CD4-positive, alpha-beta T cell (primary cell): ENCODE results near the gene SEL1L. TPM values are rescaled to one million over a fixed set of nuclear protein-coding genes. Genes with fewer than 3 reads are reported as not detected.

ENCODE experiments used
- ATAC-seq: fragments of 200-7000 bp; cut with Tn5 transposase; one replicate; pipeline ENCODE4 v1.10.0; 2022; ENCODE audit warnings: mild to moderate bottlenecking; ENCODE audit not compliant: poor library complexity
- CTCF ChIA-PET: fragments of 350-600 bp; sonication (Branson Sonifier 250); formaldehyde crosslinking; loops from one replicate; lab custom pipeline; 2021; ENCODE audit warnings: antibody characterized with exemption, inconsistent platforms; lab: Charles Lee
- POLR2A ChIA-PET: fragments of 350-600 bp; sonication (Branson Sonifier 250); formaldehyde crosslinking; loops from one replicate; lab custom pipeline; 2021; ENCODE audit warnings: antibody characterized with exemption, inconsistent platforms; lab: Charles Lee
- DNase-seq, 14 experiments: peaks; one replicate each; pipeline ENCODE4 v3.0.0-alpha.2; 2013 to 2020; ENCODE audit warnings: mixed read lengths in 2 of 14
- H3K27ac ChIP-seq, 2 donors: one replicate each; pipeline versions ENCODE4 v1.5.1 to v1.7.0; 2013; ENCODE audit warnings: low read length in 2 of 2, low read depth in 1 of 2, mild to moderate bottlenecking in 1 of 2
- H3K27me3 ChIP-seq, 2 experiments: 1 replicate in 1 of 2; 2 replicates in 1 of 2; pipeline versions ENCODE4 v1.6.1 to v1.7.0; 2013; ENCODE audit warnings: low read length in 2 of 2, control low read depth in 1 of 2, mild to moderate bottlenecking in 1 of 2, moderate library complexity in 1 of 2; ENCODE audit not compliant: insufficient read depth in 2 of 2, control insufficient read depth in 1 of 2
- H3K36me3 ChIP-seq: one replicate; pipeline ENCODE4 v1.6.1; 2013; ENCODE audit warnings: low read length, control low read depth; ENCODE audit not compliant: insufficient read depth
- H3K4me1 ChIP-seq: one replicate; pipeline ENCODE4 v1.6.1; 2013; ENCODE audit warnings: low read length, control low read depth; ENCODE audit not compliant: insufficient read depth
- H3K4me3 ChIP-seq: one replicate; pipeline ENCODE4 v1.5.1; 2013; ENCODE audit warnings: mild to moderate bottlenecking, low read length, moderate library complexity
- H3K9me3 ChIP-seq, 2 experiments: 1 replicate in 1 of 2; 2 replicates in 1 of 2; pipeline versions ENCODE4 v1.6.1 to v1.7.0; 2013; ENCODE audit warnings: low read length in 2 of 2, mild to moderate bottlenecking in 2 of 2, control low read depth in 1 of 2, moderate library complexity in 1 of 2; ENCODE audit not compliant: control insufficient read depth in 1 of 2, insufficient read depth in 1 of 2
- H3K27ac Mint-ChIP-seq: one replicate; pipeline ENCODE4 v1.8.0; 2020; ENCODE audit warnings: mixed read lengths
- H3K27me3 Mint-ChIP-seq: one replicate; pipeline ENCODE4 v1.8.0; 2021; ENCODE audit warnings: mixed read lengths
- H3K36me3 Mint-ChIP-seq: one replicate; pipeline ENCODE4 v1.8.0; 2021; ENCODE audit warnings: low read depth, mixed read lengths
- H3K4me1 Mint-ChIP-seq: one replicate; pipeline ENCODE4 v1.8.0; 2021; ENCODE audit warnings: low read depth, mixed read lengths
- H3K4me3 Mint-ChIP-seq: one replicate; pipeline ENCODE4 v1.8.0; 2020; ENCODE audit warnings: mild to moderate bottlenecking, mixed read lengths
- H3K9me3 Mint-ChIP-seq: one replicate; pipeline ENCODE4 v1.8.0; 2020; ENCODE audit warnings: mixed read lengths
- intact Hi-C, 2 experiments: fragments of 100-400 bp; cut with DNase I in 1 of 2; cut with micrococcal nuclease in 1 of 2; formaldehyde crosslinking; loops; one replicate each; pipeline versions ENCODE4 v1.15.1 to v1.9.0; 2023 to 2025; cut with DNase I, micrococcal nuclease
- total RNA-seq, 174 experiments: library from RNA in 2 of 174; stranded (reverse) in 2 of 174; gene quantifications; one replicate each; pipeline ENCODE4 v1.2.3 and lab custom pipeline; 2021 to 2026
- TF ChIP-seq, protein P1 (sequence below): fragments of 200-600 bp; IDR thresholded peaks from one replicate; pipeline ENCODE4 v1.8.0; 2022; ENCODE audit warnings: antibody characterized with exemption, mild to moderate bottlenecking

The SEL1L gene
- total RNA-seq, 2 experiments from 2014 or later = 40.6 to 46.4 TPM

DNA sequence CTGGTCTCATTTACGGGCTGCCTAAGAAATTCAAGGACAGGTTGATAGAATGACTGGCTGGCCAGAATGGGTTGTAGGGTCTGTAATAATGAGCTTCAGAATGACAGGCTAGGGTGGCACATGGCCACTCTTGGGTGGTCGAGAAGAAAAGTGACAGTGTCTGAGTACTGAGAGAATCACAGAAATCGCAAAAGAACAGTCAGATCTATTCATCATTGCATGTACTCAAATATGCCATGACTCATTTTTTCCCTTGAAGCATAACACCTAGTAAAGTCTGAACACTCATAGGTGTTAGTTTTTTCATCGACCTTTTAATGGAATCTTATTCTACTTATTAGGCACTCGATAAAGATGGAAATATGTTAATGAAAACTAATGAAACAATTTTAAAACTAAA lies 37.8 kb upstream of the SEL1L start:
- H3K27me3 Mint-ChIP-seq = peaks cover 19% of the 10 kb centered on the region
- Histone ChIP-seq H3K27me3 (peaks cover 0 to 7% of the 10 kb centered on the region in 2 experiments), H3K4me3 (no peak overlapping the region), H3K36me3 (no peaks in the 10 kb centered on the region), H3K27ac (no peak overlapping the region), H3K4me1 (no peaks in the 10 kb centered on the region), H3K9me3 (no peaks in the 10 kb centered on the region)
- H3K9me3 Mint-ChIP-seq = no peaks in the 10 kb centered on the region
- no peaks in the 10 kb centered on the region for H3K4me1 Mint-ChIP-seq
- CTCF ChIA-PET = no interaction called here
- H3K4me3 Mint-ChIP-seq = no peak overlapping the region
- no peaks in the 10 kb centered on the region for H3K36me3 Mint-ChIP-seq
- ATAC-seq = no peak
- TF ChIP-seq, protein P1, sequence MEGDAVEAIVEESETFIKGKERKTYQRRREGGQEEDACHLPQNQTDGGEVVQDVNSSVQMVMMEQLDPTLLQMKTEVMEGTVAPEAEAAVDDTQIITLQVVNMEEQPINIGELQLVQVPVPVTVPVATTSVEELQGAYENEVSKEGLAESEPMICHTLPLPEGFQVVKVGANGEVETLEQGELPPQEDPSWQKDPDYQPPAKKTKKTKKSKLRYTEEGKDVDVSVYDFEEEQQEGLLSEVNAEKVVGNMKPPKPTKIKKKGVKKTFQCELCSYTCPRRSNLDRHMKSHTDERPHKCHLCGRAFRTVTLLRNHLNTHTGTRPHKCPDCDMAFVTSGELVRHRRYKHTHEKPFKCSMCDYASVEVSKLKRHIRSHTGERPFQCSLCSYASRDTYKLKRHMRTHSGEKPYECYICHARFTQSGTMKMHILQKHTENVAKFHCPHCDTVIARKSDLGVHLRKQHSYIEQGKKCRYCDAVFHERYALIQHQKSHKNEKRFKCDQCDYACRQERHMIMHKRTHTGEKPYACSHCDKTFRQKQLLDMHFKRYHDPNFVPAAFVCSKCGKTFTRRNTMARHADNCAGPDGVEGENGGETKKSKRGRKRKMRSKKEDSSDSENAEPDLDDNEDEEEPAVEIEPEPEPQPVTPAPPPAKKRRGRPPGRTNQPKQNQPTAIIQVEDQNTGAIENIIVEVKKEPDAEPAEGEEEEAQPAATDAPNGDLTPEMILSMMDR = no peak
- no peak for DNase-seq
- POLR2A ChIA-PET = no interaction called here
- intact Hi-C loops = no loop called here
- no peak overlapping the region for H3K27ac Mint-ChIP-seq

DNA sequence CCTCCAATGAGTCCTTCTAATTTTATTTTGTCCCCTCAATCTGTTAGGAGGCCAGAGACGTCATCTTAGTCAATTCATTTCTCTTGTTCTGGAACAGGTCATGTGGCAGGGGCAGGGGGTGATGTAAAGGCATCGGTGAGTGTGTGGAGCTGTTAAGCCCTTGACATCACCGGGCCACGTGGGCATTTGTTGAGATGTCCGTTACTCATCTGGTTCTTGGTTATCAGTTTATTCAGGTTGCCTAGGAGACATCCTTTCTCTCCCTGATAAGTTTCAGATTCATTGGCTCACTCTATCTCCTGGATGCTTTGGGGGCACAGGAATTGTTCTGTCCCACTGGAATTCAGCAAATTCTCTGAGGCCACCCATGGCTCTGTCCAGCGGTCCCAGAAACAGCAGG lies 33.6 kb upstream of the SEL1L start:
- Histone ChIP-seq H3K4me3 (no peak overlapping the region), H3K9me3 (no peaks in the 10 kb centered on the region), H3K27me3 (peaks cover 0 to 3% of the 10 kb centered on the region in 2 experiments), H3K36me3 (no peaks in the 10 kb centered on the region), H3K27ac (no peak overlapping the region), H3K4me1 (no peaks in the 10 kb centered on the region)
- intact Hi-C loops = no loop called here
- ChIA-PET CTCF (no interaction called here), POLR2A (no interaction called here)
- Mint-ChIP-seq H3K27me3 (peaks cover 16% of the 10 kb centered on the region), H3K9me3 (no peaks in the 10 kb centered on the region), H3K4me1 (no peaks in the 10 kb centered on the region), H3K27ac (no peak overlapping the region), H3K4me3 (no peak overlapping the region), H3K36me3 (no peaks in the 10 kb centered on the region)
- ATAC-seq (no peak), DNase-seq (no peak)
- TF ChIP-seq, protein P1 = no peak

DNA sequence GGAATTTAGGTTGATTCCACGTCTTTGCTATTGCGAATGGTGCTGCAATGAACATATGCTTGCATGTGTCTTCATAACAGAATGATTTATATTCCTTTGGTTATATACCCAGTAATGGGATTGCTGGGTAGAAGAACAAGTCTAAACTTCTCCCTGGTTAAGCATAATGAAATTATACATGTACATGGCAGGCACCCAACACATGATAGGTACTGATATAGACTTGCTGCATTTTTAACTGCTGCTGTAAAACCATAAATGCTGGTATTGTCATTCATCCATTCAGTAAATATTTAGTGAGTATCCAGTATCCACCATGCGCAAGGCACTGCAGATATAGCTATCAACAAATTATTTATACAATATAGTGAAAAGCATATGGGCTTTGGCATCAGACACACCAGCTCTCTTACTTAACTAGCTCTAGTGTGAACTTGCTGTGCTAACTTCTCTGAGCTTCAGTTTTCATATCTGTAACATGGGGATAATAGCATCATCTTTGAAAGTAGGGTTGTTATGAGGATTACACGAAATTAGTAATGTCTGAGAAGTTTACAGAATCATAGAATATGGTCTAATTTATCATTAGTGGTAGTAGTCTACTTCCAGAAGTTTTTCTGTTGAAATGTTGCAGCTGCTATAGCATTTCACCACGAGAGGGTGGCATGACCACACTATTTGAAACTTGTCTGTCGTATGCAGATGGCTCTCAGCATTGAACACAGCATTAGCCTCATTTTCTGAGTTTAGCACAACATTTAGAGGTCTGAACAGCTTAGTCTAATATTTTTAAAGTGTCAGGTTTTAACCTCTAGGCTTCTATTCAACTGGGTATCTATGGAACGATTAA lies 32.0 kb upstream of the SEL1L start:
- ATAC-seq = no peak
- CTCF ChIA-PET = no interaction called here

More for the DNA sequence above, 32.0 kb upstream of the SEL1L start:
- no peaks in the 10 kb centered on the region for H3K4me1 Mint-ChIP-seq
- POLR2A ChIA-PET = no interaction called here
- Histone ChIP-seq H3K27ac (no peak overlapping the region), H3K9me3 (no peaks in the 10 kb centered on the region), H3K4me1 (no peaks in the 10 kb centered on the region), H3K36me3 (no peaks in the 10 kb centered on the region), H3K27me3 (peaks cover 0 to 3% of the 10 kb centered on the region in 2 experiments), H3K4me3 (no peak overlapping the region)
- H3K36me3 Mint-ChIP-seq = no peaks in the 10 kb centered on the region
- TF ChIP-seq, protein P1 = no peak
- peaks cover 16% of the 10 kb centered on the region for H3K27me3 Mint-ChIP-seq
- peak in 1 of 14 experiments; percentile 11 for DNase-seq
- H3K27ac Mint-ChIP-seq = no peak overlapping the region
- intact Hi-C loops = no loop called here
- no peak overlapping the region for H3K4me3 Mint-ChIP-seq
- no peaks in the 10 kb centered on the region for H3K9me3 Mint-ChIP-seq
